Measurements from ENCODE around the gene KDELR3.
"Not testable (repeated sequence)": the region's sequence is repeated elsewhere in the genome, so short reads cannot be mapped to it uniquely, and the experiment has no call there.

KDELR3 gene

DNA sequence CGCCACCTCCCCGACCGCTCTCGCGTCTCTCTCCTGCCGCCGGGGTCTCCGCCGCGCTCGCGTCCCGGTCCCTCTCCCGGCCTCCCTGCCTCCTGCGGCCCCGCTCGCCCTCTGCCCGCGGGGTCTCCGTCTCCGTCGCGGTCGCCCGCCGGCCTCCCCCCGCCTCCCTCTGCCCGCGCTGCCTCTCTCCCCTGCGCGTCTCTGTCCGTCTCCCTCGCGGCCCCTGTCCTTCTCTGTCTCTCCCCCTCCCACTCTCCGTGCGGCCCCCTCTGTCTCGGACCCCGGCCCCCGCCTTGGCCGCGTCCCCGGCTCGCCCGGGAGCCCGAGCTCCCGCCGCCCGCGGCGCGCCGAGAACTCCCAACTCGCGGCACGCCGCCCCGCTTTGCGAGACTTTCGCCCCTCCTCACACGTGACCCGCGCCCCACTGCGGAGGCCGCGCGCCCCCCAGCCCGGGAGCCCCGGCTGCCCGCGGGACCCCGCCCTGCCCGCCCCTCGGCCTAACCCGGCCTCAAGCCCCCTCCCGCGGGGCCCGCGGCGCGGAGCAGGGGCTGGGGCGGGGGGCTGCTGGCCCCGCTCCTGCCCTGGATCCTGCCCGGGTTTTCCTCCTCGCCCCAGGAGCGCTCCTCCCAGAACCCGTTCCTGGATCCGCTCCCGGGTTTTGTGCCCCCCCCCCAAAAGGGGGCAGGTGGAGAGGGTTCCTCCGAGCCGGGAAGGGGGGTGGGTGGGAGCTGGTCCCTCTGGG is 12.2 kb upstream of the KDELR3 start:
- in situ Hi-C loops (cut with HindIII; ENCODE audit: low sequenced_read_pairs): no loop called here

DNA sequence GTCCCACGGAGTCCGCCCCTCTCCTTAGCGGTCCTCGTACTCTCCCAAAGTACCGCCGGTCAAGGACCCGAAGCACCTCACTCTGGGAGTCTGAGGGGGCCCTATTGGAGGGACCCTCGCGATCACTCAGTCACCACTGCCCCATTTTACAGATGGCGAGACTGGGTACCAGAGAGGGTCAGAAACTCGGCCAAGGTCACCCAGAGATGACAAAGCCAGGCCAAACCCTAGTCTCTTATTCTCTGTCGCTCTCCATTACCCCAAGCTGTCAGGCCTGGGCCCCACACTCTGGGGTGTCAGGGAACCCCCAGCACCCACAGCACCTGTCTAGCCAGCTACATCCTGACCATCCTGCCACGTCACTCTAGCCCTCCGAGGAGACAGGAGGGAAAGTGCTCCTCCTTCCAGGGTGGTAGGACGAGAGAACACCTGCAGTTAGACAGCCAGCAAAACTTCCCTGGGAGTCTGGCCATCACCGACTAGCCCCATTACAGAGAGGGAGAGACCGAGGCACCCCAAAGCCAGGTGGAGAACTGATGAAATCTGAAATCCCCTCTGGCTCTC is 11.5 kb upstream of the KDELR3 start:
- in situ Hi-C loops (cut with HindIII; ENCODE audit: low sequenced_read_pairs): no loop called here

DNA sequence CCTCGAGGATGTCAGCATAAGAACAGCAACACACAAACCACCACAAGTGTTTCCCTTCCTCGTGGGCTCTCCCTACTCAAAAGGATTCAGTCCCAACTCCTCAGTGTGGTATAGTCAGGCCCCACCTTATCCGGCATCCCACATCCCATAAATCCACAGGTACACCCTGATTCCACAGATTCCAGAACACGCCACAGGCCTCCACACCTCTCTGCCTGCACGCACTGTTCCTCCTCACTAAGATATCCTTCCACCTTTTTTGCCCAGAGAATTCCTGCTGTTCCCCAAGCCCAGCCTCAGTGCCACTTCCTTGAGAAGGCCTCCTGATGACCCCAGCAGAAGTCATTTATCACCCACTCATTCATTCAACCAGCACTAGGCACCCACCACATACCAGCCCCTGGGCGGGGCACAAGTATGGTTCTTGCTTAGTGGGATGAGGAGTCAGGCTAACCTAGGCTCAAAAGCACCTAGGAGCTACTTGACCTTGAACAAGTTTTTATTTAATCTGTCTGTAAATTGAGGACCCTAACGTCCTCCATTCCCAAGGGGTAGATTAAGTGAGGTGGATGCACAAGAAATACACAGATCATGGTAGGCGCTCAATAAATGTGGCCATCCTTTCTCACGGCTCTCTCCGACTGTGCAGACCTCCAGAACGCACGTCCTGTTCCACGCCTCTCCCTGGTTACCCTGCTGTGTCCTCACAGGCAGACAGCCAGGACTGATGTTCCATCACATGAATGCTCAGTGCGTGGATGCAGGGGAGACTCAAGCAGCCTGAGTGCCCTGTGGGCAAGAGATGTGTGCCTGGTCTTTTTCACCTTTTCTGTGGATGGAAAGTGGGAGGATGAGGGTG is 10.8 kb upstream of the KDELR3 start:
- in situ Hi-C loops (cut with HindIII; ENCODE audit: low sequenced_read_pairs): no loop called here

DNA sequence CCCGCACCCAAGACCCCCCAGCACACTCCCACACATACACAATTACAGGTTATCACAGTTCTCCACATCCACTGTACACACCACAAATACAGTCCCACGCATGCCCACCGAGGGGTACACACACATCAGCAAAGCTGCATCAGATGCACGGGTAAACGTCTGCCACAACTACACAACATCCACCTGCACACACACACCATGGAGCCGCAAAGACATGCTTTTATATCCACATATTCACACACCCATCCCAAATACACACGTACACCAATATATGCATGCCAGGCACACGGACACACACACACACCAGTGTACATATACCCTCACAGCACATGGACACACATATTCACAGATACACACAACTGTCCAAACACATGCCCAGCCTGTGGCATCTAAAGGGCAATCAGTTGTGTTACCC is 7.5 kb upstream of the KDELR3 start:
- in situ Hi-C loops (cut with HindIII; ENCODE audit: low sequenced_read_pairs): no loop called here

DNA sequence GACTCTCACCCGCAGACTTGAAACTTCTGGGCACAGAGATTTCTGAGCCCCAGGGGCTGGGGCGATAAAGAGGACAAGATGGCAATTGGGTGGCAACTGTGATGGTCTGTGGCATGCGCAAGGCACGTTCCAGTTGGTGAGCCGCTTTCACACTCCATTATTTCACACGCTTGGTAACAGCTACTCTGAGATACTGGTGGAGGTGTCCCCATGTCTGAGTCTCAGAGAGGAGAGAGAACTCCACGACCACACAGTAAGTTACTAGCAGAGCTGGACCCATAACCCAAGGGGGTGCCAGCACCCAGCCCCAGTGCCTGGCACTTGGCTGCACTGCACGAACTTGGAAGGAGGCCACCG is 6.9 kb upstream of the KDELR3 start:
- in situ Hi-C loops (cut with HindIII; ENCODE audit: low sequenced_read_pairs): no loop called here

DNA sequence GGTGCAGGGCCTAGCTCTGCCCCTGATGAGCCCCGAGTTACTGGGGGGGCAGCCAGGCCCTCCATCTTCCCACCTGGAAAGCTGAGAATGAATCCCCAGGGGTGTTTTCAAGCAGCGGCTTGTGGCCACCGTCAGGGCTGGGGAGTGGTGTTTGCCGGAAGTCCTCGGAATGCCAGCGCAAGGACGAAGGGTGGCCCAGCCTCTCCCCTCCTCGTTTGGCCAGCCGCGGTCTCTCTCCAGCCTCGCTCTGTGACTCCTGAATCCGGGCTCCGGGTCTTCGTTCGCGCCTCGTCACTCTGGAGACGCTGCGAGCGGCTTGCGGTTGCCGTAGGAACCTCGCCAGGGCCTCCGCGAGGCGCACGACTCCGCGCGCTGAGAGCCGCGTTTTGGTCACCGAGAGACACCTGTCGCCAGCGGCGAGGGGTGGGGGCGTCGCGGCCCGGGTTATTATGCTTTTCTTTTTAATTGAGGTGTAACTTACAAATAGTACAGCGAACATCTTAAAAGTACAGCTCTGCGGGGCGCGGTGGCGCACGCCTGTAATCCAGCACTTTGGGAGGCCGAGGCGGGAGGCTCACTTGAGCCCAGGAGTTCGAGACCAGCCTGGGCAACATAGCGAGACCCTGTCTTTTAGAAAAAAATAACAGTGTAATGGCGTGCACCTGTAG is 6.3 kb upstream of the KDELR3 start:
- in situ Hi-C loops (cut with HindIII; ENCODE audit: low sequenced_read_pairs): no loop called here

DNA sequence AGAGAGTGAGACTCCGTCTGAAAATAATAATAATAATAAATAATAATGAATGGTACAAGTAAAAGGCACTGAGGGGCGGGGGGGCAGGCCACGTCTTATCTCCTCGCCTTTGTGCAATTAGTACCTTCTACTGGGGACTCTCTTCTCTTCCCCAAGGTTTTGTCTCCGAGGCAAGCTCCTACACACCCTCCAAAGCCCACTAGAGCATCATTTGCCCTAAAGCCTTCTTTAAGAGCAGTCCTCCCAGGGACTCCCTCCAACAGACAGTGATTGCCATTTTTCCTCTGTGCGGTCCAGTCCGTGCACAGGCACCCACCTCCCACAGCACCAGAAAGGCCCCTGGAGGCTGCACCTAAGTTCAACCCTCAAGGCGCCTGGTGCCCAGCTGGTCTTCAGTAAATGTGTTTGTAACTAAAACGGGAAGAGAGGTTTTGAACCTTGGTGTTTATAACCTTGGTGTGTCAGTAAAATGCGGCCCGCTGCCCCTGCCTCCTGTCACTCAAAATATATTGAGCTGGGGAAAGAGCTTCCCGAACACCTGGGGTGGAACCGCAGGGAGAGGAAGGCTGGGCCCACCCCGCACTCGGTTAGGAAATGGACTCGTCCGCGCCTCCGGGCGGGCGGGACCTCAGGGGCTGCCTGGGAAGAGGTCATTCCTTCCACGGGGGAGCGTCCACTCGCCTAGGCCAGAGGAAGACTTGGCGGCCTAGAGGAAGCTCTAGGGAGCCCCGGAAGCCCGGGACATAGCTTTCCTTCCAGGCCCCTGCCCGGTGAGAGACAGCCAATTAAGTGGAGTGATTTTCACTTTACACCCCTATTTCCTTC is 4.7 kb upstream of the KDELR3 start:
- in situ Hi-C loops (cut with HindIII; ENCODE audit: low sequenced_read_pairs): no loop called here

DNA sequence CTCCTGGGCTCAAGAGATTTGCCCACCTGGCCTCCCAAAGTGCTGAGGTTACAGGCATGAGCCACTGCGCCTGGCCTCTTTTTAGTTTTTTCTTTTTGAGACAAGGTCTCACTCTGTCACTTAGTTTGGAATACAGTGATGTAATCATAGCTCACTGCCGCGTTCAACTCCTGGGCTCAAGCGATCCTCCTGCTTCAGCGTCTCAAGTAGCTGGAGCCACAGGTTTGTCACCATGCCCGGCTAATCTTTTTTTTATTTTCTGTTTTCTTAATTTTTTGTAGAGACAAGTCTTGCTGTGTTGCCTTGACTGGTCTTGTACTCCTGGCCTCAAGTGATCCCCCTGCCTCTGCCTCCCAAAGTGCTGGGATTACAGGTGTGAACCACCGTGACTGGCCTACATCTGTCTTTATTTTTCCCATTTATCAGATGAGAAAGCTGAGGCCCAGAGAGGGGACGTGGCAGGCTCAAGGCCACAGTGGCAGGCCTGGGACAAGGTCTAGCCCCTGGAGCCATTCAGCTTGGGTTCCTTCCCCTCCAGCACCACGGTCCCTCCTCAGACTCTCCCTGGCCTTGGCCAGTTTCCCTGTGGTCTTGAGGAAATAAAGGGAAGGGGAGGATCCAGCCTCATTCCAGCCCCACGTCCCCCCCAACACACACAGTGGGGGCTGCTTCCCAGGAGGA is 2.8 kb upstream of the KDELR3 start:
- in situ Hi-C loops (cut with HindIII; ENCODE audit: low sequenced_read_pairs): no loop called here

DNA sequence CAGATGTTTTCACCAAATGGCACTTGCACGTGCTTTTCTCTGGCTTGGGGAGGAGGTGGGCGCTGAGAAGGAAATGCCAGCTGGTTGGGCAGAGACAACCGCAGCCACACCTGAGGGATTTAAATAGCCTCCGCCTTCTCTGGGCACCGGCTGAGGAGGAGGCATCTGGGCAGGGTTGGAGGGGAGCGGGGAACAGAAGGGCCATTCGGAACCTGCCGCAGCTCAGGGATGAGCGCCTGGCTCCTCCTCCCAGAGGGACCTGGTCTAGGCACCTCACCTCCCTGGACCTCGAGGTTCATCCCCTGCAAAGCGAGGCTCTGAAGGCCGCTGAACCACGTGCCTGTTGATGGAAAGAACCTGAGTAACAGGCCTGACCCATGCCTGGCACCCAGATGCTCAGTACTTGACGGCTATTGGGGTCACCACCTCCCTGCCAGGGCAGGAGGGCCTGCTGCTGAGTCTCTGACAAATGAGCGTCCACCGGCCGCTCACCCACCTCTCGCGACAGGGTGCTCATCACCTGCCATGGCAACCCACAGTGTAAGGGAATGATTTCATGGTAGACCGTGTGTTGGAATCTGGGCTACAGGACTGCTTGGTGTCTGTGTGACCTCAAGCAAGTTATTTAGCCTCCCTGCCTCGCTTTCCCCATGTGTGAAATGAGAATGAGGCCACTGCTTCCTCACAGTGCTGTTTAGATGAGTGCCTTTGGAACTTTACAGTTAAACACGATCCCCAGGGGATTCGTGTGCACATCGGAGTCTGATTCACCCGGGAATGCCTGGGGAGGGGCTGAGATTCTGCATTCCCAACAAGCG is 2.0 kb upstream of the KDELR3 start:
- in situ Hi-C loops (cut with HindIII; ENCODE audit: low sequenced_read_pairs): no loop called here

DNA sequence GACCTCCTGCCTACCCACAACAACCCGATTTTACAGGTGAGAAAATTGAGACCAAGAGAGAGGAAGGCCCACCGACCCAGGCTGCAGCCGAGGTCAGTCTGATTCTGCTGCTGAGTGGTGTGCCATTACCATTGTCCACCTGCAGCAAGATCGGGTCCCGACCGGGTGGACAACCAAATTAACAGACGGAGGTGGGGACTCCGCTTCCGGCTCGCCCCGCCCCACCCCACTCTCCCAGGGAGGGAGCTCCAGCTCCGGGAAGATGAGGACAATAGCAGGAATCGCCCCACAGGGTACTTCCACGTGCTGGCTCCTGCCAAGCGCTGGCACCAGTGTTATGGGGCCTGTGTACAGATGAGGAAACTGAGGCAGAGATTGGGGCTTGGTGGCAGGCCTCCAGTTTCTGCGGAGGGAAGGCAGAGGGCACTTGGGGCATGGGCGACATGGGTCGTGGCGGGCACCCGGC is 425 bp upstream of the KDELR3 start:
- in situ Hi-C loops (cut with HindIII; ENCODE audit: low sequenced_read_pairs): no loop called here

DNA sequence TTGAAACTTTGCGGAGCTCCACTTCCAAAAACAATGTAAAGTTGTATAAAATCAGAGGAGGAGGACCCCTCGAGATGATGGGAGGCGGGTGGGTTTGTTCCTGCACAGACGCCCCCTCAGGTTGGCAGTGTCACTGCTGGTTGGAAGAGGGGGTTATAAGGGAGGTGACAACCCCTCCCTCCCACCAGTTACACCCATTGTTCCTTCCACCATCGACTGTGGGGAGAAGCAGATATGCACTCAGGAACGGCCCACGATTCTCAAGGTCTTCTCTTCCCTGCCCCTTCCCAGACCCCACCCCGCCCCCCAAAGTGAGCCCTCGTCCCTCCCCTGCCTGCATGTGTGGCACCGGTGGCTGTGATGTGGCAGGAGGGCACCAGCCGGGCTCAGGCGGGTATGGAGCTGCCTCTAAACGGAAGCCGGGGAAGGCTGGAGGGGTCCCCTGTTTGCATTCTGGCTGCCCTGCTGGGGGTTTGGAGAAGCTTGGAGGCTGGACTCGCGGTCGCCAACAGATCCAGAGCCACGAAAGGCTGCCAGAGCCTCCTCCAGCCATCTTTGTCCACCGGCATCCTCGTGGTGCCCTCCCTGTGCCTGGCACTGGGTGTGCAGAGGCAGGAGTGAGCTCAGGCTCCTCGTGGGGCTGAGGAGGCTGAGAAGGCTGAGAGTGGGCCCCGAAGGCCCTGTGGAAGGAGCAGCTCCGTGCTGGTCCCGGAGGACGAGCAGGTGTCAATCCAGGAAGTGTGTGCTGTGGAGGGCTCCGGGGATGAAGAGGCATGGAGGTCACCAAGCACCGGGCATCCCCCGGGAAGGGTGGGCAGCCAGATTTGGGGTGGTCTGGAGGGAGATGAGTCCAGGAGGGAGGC is 778 bp downstream of the KDELR3 start:
- in situ Hi-C loops (cut with HindIII; ENCODE audit: low sequenced_read_pairs): no loop called here

DNA sequence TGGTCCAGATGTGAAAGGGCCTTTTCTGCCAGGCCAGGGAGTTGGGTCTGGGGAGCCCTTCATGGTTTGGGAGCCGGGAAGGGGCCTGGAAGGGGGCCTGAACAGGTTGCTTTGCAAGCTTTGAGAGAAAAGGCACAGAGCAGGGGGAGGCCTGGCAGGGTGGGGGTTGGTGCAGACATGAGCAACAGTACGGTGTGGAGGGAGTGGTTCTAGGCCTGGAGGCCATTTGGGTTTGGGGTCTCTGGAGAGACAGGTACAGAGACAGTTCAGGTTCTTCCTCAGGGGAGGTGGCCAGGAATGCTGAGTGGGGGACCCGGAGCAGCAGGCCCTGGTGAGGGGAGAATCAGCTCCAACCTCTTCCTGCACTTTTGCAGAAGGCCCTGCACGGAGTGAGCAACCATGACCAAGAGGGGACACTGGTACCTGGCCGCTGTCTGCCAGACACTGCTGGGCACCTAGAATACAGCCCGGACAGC is 1.4 kb downstream of the KDELR3 start:
- in situ Hi-C loops (cut with HindIII; ENCODE audit: low sequenced_read_pairs): no loop called here

DNA sequence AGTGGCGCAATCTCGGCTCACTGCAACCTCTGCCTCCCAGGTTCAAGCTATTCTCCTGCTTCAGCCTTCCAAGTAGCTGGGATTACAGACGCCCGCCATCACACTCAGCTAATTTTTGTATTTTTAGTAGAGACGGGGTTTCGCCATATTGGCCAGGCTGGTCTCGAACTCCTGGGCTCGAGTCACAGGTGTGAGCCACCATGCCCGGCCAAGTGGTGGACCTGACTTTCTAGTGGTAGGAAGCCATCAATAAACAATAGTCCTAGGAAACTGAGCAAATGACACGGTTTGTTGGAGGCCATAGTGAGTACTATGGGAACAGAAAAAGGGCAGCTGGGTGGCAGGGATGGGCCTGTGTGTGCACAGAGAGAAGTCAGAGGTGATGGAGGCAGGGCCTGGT is 2.3 kb downstream of the KDELR3 start:
- in situ Hi-C loops (cut with HindIII; ENCODE audit: low sequenced_read_pairs): not testable (repeated sequence)

DNA sequence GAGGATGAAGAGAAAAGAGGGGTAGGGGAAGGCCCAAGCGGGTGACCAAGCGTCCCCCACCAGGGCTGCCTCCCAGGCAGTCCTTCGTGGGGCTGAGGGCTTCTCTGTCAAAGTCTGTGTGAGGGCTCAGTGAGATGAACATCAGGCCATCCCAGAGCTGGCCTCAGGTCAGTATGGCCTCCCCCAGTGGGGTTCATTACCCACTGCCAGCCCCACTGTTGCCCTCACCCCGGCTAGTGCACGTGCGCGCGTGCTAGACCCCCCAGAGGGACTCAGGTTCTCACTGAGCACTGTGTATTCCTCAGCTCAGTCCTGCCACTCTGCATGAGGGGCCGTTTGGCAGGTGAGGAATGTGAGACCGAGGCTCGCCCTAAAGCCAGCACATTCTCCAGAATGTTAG is 3.3 kb downstream of the KDELR3 start:
- in situ Hi-C loops (cut with HindIII; ENCODE audit: low sequenced_read_pairs): no loop called here

DNA sequence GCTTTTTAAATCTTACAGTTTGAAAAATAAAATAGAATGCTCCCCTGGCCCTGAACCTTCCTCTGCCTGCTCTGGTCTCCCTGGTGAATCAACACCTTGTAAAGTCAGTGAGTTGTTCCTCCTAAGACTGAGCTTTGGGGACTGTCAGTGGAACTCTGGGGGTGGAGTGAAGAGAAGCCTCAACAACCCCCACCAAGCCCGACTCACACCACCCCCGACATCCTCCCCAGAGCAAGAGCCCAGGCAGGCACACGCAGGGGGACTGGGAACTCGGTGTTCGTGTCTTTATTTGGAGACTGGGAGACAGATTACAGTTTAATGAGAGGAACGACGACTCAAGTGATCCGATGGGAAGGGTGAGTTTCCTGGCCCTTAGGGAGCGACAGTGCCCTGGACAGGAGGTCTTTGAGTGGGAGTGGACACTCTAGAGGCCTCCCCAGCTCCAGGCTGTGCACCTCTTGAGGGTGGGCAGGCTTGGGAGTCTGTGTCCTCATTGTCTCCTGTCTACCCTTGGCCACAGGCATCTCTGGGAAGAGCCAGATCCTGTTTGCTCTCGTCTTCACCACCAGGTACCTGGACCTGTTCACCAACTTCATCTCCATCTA is 6.2 kb downstream of the KDELR3 start:
- in situ Hi-C loops (cut with HindIII; ENCODE audit: low sequenced_read_pairs): no loop called here

DNA sequence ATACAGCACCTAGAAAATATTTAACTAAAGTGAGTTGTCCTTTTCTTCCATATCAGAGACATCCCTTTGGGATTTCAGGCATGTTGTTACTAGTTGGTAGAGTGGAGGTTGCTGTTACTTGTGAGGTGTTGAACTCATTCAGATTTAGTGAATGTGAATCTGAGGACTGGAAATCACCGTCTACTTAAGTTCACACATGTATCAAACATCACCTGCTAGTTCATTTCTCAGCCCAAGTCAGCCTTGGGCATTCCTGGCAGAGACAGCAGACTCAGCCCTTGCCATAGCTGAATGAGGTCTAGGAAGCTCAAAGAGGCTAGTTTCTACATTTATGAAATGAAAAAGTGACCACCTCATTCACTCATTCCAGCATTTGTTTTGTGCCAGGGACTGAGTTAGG is 9.7 kb downstream of the KDELR3 start:
- in situ Hi-C loops (cut with HindIII; ENCODE audit: low sequenced_read_pairs): no loop called here

DNA sequence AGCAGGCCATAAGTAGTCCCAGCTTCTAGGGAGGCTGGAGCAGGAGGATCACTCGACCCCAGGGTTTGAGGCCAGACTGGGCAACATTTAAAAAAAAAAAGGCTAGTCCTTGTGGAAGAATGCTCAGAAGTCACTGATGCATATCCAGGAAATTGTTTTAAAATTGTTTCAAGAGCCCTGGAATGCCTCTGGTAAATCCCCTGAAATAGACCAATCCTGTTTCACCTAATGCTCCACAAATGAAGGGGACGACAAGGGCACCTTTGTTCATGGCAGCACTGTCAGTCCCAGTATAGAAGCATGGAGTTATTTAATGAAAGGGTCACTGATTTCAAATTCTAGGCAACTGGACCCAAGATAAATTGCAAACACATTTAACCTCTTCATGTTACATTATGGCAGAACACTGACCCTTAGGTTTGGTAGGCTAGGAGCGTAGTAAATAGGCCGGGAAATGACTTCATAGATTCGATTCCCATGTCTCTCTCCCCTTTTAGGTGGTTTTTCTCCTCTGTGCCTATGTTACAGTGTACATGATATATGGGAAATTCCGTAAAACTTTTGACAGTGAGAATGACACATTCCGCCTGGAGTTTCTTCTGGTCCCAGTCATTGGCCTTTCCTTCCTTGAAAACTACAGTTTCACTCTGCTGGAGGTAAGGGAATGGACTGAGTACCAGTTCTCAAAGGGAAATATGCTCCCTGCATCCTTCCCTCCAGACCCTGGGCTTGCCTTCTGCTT is 11.4 kb downstream of the KDELR3 start:
- in situ Hi-C loops (cut with HindIII; ENCODE audit: low sequenced_read_pairs): no loop called here
